HG03442 (cell line): ENCODE results near the gene DEFB132.

Source experiments
- ATAC-seq: cut with Tn5 transposase; IDR thresholded peaks from one replicate; pipeline ENCODE4 v1.9.1; 2021; ENCODE audit warnings: mild to moderate bottlenecking, moderate library complexity; ENCODE audit not compliant: unreplicated experiment

The DEFB132 gene

DNA sequence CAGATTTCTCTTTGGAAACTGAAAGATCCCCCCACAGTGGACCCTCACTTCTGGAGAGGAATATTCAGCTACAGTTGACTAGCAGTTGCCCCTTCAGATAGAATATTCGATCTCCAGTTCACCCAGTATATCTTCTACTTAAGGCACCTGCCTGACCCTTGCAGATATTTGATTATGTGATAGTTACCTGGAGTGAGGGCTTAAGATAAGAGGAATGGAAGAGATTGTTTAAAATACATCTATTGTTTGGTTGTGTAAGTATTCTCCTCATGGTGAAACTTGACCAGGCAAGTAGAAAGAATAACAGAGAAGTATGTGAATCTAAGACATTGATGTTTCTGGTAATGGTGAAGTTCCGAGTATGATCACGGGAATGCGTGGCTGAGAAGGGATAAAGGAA lies 38.3 kb downstream of the DEFB132 start:
- ATAC-seq: no peak

DNA sequence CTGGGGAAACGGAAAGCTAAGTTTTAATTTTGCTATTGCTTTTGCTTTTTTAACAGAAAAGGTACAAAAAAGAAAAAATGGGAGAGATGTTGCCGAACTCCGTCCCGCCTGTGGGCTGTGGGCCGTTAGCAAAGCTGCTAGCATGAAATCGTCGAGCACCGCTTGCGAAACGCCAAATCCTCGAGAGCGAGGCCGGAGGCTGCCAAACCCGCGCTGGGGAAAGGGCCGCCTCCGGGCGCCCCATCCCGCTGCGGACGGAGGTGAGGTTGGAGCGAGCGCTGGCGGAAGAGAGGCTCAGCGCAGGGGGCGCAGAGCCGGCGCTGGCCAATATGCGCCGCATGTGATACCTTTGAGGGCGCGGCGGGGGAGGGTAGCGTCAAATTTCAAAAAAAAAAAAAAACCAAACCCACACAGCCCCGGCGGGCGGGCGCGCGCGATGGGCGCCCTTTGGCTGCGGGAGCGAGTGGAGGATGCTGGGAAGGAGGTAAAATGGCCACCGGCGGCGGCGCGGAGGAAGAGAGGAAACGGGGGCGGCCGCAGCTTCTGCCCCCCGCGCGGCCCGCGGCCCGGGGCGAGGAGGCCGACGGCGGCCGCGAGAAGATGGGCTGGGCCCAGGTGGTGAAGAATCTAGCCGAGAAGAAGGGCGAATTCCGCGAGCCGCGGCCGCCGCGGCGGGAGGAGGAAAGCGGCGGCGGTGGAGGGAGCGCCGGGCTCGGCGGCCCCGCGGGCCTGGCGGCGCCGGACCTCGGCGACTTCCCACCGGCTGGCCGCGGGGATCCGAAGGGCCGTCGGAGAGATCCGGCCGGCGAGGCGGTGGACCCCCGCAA lies 39.8 kb downstream of the DEFB132 start, which contains the start of gene ZCCHC3:
Gene ZCCHC3 (plus strand): TSS at position 473 of the 827 bp plus-strand sequence. CDS start 17 bp downstream, at position 490.
- peak; percentile 75 for ATAC-seq

DNA sequence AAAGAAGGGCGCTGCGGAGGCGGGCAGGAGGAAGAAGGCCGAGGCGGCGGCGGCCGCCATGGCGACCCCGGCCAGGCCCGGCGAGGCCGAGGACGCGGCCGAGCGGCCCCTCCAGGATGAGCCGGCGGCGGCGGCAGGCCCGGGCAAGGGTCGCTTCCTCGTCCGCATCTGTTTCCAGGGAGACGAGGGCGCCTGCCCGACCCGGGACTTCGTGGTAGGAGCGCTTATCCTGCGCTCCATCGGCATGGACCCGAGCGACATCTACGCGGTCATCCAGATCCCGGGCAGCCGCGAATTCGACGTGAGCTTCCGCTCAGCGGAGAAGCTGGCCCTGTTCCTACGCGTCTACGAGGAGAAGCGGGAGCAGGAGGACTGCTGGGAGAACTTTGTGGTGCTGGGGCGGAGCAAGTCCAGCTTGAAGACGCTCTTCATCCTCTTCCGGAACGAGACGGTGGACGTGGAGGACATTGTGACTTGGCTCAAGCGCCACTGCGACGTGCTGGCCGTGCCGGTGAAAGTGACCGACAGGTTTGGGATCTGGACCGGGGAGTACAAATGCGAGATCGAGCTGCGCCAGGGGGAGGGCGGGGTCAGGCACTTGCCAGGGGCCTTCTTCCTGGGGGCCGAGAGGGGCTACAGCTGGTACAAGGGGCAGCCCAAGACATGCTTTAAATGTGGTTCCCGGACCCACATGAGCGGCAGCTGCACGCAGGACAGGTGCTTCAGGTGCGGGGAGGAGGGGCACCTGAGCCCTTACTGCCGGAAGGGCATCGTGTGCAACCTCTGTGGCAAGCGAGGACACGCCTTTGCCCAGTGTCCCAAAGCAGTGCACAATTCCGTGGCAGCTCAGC lies 40.6 kb downstream of the DEFB132 start:
- ATAC-seq: peak; percentile 18

DNA sequence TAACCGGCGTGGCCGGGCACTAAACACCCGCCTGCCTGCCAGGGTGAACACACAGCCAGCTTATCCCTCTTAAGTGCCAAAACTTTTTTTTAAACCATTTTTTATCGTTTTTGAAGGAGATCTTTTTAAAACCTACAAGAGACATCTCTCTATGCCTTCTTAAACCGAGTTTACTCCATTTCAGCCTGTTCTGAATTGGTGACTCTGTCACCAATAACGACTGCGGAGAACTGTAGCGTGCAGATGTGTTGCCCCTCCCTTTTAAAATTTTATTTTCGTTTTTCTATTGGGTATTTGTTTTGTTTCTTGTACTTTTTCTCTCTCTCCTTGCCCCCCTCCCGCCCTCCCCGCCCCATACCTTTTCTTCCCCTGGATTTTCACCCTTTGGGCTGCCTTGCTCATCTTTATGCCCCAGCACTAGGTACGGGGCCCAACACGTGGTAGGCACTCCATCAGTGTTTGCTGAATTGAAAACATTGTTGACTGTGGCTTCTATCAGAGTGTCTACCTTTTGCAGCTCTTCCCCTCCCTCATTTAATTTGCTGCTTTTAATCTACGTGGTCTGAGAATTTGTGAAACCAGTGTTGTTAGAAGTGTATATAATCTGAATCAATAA lies 41.4 kb downstream of the DEFB132 start:
- no peak for ATAC-seq

DNA sequence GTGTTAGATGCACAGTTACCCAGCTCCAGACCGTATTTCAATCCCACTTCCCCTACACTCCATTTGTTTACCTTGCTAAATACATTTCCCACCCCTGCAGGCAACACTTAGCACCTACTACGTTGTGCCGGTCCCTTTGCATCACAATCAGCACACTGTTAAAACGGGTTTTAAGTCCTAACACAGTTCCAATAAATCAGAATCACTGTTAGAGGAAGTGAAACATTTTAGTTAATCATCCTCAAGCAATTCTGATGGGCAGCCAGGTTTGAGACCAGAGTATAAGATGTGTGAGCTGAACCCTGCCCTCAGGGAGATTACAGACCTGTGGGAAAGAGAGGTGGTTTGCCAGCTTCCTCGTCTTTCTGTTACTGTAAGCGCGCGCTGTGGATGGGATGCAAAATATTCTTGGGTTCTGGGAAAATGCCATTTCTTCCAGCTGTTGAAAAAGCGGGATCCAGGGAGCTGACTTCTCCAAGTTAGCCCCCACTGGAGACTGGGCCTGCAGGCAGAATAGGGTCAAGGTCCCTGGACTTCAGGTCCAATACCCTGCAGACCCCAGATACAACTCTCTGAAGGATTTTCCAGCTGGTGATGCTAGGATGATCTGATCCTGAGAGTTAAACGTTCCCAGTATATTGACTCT lies 42.9 kb downstream of the DEFB132 start:
- ATAC-seq: no peak

DNA sequence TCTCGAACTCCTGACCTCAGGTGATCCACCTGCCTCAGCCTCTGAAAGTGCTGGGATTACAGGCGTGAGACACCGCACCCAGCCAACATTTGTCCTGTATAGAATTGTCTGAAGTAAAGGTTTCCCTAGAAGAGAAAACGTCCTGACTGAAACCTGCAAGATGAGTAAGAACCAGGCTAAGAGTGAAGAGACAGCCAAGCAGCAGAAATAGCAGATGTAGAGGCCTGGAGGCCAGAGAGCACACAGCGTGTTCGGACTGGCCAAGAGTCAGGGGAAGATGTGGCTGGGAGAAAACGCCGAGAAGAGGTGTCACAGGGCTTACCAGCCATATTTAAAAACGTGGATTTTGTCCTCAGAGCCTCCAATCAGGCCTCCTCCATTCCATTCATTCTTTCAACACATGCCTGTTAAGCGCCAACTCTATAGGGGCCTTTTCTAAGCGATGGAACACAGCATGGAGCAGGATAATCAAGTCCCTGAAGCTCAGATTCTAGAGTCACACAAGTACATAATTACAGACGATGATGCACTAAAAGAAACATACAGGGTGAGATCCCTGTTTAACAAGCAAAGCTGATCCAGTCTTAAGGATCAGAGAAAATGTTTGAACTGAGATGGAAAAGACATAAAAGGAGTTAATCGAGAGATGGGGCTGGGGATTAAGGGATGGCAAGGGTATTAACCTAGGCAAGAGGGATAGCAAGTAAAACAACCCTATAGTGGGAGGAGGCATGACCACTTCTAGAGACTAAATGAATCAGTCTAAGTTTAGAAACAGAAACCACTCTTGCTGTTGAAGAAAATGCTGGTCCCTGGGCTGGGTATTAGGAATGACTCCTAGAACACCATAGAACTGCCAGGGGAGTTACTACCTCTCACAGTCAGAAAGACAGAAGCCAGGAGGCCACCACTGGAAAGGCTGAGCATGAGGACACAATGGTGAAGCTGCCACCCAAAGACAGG lies 44.6 kb downstream of the DEFB132 start:
- no peak for ATAC-seq

DNA sequence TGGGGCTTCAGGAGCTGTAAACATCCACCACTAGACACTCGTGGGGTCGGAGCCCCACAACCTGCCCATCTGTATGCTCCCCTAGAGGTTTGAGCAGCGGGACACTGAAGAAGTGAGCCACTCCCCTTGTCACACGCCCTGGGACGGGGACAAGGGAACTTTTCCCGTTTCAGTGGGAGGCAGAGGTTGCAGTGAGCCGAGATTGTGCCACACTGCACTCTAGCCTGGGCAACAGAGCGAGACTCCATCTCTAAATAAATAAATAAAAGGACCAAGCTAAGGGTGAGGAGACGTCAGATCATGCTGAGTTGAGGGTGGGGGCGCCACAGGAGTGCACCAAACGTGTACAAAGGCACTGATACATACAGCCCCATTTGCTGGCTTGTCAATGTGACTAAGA lies 48.2 kb downstream of the DEFB132 start:
- ATAC-seq: no peak

DNA sequence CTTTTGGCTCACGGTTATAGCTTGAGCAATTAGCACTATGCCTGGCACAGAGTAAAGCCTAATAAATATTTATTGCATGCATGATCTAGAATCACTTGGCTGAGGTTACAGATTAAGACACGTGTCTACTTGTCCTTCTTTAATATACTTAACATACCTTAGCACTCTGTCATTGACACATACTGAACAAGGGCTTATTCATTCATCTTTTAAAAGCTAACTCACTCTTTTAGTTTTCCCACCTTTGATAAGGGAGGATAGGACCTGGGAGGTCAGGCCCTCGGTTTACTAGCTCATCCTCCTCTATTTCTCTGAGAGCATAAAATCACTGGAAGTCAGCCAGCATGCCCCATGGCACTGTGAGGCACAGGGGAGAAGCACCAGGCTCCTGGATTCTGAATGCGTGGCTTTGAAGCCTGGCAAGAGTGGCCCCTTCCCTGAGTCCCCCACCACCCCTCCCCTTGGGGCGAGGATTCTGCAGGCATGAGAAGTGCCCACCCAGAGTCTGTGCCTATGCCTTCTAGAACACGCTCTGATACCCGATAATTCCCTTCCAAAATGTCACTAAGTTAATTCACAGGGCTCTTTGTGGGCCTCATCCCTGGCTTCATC lies 51.0 kb downstream of the DEFB132 start:
- ATAC-seq: no peak

DNA sequence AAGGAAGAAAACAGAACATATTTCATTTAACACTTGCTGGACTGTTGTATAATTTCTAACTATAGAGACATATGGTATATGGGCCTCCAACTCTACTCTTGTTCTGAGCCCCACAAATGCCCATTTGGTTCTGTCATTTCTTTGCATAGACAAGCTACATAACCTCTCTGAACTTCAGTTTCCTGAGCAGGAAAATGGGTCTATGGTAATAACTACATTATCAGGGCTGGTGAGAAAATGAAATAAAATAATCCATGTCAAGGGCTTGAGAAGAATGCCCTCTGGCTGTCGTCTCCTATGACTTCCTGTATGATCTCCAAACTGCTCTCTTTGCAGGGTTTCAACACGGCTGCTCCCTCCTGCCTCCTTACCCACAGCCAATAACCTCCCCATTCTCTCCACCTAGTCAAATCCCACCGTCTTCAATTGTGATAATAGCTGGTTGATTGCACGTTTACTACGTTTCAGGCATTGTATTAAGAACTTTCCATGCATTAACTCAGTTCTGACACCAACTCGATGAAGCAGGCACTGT lies 51.8 kb downstream of the DEFB132 start:
- ATAC-seq: no peak

DNA sequence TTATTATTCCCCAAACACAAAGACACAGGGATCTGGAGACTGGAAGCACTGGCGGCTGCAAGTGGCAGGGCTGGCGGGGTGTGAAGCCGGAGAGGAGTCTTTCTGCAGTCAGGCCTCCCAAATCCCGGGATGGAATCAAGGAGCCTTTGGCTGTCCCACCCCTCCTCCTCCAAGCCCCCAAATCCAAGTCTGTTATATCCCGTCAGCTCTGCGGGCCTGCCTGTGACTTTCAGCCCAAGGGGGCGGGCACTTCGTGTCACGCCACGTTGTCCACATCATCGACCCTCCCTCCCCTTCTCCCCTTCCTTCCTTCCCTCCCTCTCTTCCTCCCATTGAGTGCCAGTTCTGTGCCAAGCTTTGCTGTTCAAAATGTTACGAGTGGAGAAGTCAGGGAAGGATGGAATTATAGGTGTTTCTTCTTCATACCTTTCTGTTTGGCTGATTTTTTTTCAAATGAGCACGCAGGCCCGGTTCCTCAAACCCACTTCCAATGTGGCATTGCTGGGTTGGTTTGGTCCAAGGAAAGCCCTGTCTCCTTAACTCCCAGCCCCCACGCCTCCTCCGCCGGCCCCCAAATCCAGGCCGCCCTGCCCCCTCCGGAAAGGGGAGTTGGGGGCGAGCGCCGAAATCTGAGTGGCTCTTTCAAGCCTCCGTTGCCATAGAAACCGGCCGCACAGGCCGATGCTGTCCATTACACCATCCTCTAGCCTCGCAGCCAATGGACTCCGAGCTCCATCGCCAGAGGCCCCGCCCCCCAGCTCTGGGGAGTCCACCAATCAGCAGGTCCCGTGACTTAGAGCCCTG lies 52.5 kb downstream of the DEFB132 start:
- peak; percentile 98 for ATAC-seq

DNA sequence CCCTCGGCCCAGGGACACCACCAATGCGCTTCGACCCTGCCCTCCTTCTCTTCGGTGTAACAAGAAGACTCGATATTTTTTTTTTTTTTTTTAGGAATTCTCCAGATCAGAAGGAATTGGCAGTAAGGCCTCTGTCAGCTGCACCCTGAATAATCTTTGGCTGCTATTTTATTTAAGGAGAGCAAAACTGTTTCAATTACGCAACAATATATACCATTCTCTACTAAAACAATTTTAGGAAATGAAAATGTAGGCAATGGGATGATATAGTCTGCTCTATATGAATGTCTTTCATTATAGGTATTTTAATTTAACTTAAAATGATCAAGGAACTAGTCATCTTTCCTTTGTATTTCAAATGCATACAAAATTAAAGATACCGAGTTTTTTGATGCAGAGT lies 53.1 kb downstream of the DEFB132 start:
- ATAC-seq: no peak
